Gastrocnemius medialis (tissue), 4 donors: ENCODE measurements around the gene KPTN.

Experiments
- POLR2A ChIP-seq, 2 donors: fragments of 450-650 bp; IDR thresholded peaks; one replicate each; pipeline ENCODE4 v1.6.1; 2017; ENCODE audit warnings: antibody characterized with exemption in 2 of 2, mild to moderate bottlenecking in 2 of 2, moderate library complexity in 2 of 2
- TF ChIP-seq, protein P1 (sequence below), 5 experiments: fragments of 450-650 bp in 3 of 5; fragments of 200-600 bp in 2 of 5; sonication (generic) in 2 of 5; IDR thresholded peaks in 4 of 5; conservative IDR thresholded peaks in 1 of 5; 1 replicate in 4 of 5; 2 replicates in 1 of 5; pipeline ENCODE4 v1.5.1; 2016 to 2019; ENCODE audit warnings: antibody characterized with exemption in 5 of 5, mild to moderate bottlenecking in 3 of 5, moderate library complexity in 3 of 5

DNA sequence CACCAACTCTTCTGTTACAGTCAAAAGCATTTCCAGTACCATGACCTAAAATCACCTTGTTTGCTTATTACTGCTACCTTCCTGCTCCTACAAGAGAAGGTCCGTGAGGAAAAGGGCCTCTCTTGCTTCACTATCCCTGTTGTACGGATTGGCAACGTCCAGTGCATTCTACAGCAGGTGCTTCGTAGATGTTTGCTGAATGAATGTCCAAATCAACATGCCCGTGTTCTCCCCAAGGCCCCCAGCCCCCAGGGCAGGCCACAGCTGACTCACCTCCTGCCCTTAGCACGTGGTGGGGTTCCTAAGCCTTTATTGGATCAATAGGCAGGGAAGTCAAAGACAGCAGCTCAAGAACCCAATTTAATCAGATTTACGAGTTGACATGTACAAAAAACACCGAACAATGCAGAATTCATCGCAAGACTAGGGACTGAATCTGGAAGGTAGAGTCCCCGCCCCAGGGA lies 36.4 kb upstream of the KPTN start:
- no peak for TF ChIP-seq POLR2A (IDR thresholded peaks at IDR 0.05)
- TF ChIP-seq, protein P1, sequence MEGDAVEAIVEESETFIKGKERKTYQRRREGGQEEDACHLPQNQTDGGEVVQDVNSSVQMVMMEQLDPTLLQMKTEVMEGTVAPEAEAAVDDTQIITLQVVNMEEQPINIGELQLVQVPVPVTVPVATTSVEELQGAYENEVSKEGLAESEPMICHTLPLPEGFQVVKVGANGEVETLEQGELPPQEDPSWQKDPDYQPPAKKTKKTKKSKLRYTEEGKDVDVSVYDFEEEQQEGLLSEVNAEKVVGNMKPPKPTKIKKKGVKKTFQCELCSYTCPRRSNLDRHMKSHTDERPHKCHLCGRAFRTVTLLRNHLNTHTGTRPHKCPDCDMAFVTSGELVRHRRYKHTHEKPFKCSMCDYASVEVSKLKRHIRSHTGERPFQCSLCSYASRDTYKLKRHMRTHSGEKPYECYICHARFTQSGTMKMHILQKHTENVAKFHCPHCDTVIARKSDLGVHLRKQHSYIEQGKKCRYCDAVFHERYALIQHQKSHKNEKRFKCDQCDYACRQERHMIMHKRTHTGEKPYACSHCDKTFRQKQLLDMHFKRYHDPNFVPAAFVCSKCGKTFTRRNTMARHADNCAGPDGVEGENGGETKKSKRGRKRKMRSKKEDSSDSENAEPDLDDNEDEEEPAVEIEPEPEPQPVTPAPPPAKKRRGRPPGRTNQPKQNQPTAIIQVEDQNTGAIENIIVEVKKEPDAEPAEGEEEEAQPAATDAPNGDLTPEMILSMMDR (IDR thresholded peaks at IDR 0.05 in 4 of 5, conservative IDR thresholded peaks at IDR 0.05 in 1 of 5), result no peak
